ENCODE measurements around the gene PDAP1.

DNA sequence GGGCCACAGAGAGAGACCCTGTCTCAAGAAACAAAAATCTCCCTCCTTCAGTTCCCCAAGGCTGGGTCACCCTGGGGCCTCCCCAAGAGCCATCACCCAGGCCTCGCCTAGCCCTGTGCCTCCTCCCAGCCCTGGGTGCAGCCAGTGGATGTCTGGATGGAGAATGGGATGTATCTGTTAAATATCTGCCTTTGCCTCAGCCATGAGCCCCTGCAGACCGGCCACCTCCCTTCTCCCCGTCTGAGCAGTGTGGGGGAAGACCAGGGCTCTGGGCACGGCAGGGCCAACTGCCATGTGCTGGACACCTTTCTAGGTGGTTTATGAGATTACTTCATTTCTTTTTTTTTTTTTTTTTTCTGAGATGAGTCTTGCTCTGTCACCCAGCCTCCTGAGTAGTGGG, 23.9 kb downstream of the PDAP1 start:
- TF ChIP-seq CTCF (IDR thresholded peaks at IDR 0.05) (no peak), TCF7L2 (IDR thresholded peaks at IDR 0.05; ENCODE audit: low read depth, low read length) (no peak), SIN3A (IDR thresholded peaks at IDR 0.05; ENCODE audit: borderline replicate concordance, insufficient read depth, low read depth, low read length) (no peak)
- TF ChIP-seq, protein P1, sequence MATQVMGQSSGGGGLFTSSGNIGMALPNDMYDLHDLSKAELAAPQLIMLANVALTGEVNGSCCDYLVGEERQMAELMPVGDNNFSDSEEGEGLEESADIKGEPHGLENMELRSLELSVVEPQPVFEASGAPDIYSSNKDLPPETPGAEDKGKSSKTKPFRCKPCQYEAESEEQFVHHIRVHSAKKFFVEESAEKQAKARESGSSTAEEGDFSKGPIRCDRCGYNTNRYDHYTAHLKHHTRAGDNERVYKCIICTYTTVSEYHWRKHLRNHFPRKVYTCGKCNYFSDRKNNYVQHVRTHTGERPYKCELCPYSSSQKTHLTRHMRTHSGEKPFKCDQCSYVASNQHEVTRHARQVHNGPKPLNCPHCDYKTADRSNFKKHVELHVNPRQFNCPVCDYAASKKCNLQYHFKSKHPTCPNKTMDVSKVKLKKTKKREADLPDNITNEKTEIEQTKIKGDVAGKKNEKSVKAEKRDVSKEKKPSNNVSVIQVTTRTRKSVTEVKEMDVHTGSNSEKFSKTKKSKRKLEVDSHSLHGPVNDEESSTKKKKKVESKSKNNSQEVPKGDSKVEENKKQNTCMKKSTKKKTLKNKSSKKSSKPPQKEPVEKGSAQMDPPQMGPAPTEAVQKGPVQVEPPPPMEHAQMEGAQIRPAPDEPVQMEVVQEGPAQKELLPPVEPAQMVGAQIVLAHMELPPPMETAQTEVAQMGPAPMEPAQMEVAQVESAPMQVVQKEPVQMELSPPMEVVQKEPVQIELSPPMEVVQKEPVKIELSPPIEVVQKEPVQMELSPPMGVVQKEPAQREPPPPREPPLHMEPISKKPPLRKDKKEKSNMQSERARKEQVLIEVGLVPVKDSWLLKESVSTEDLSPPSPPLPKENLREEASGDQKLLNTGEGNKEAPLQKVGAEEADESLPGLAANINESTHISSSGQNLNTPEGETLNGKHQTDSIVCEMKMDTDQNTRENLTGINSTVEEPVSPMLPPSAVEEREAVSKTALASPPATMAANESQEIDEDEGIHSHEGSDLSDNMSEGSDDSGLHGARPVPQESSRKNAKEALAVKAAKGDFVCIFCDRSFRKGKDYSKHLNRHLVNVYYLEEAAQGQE (IDR thresholded peaks at IDR 0.05; ENCODE audit: insufficient read depth in 1 of 2, low read depth in 2 of 2, low read length in 1 of 2), result no peak
